HUES64 (cell line): Measurements from ENCODE around the gene TNFSF13B.

Experiments used
- H3K27ac ChIP-seq: 2 replicates; pipeline ENCODE4 v1.7.0; 2013; ENCODE audit warnings: low read depth, low read length, inconsistent platforms
- H3K27me3 ChIP-seq: 2 replicates; pipeline ENCODE4 v1.6.1; 2013; ENCODE audit warnings: mild to moderate bottlenecking, low read length; ENCODE audit not compliant: insufficient read depth
- H3K36me3 ChIP-seq: 2 replicates; pipeline ENCODE4 v1.6.1; 2013; ENCODE audit warnings: mild to moderate bottlenecking, low read length; ENCODE audit not compliant: insufficient read depth
- H3K4me1 ChIP-seq: 2 replicates; pipeline ENCODE4 v1.6.1; 2013; ENCODE audit warnings: mild to moderate bottlenecking, low read length, moderate library complexity; ENCODE audit not compliant: insufficient read depth
- H3K4me3 ChIP-seq: 2 replicates; pipeline ENCODE4 v1.5.1; 2013; ENCODE audit warnings: mild to moderate bottlenecking, low read length, moderate library complexity
- H3K9ac ChIP-seq: 2 replicates; pipeline ENCODE4 v1.6.1; 2013; ENCODE audit warnings: mild to moderate bottlenecking, low read depth, low read length
- H3K9me3 ChIP-seq: 2 replicates; pipeline ENCODE4 v1.6.1; 2013; ENCODE audit warnings: low read depth, low read length; ENCODE audit not compliant: insufficient read depth
- WGBS: fragments of 150-250, 120-280 bp; methylation state at CpG from one replicate; pipeline ENCODE4 v1.1.7; 2013; ENCODE audit warnings: missing lambda C conversion rate; 5-methylcytosine and 5-hydroxymethylcytosine counted together

Gene TNFSF13B

DNA sequence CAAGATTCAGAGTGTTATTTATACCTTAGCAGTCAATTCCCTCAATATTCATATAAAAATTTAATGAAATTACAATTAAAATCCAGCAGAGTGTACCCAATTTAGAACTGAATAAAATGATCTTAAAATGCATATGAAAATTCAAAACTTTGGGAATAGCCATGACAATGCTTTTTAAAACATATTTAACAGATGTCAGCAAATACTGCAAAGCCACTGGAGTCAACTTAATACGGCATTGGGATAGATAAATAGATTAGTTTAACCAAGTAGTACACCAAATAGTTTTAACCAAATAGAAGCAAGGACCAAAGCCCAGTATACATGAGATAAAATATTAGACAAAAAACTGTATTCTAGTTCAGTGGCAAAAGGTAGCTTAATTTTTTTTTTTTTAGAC lies 79.8 kb downstream of the TNFSF13B start:
- no CpG with 5 or more reads among the region's 1 CpG for WGBS
- H3K4me3 ChIP-seq: no peak overlapping the region
- no peak overlapping the region for H3K9ac ChIP-seq
- H3K27me3 ChIP-seq: no peaks in the 10 kb centered on the region
- no peak overlapping the region for H3K27ac ChIP-seq
- no peaks in the 10 kb centered on the region for H3K4me1 ChIP-seq
- no peaks in the 10 kb centered on the region for H3K9me3 ChIP-seq
- H3K36me3 ChIP-seq: no peaks in the 10 kb centered on the region

DNA sequence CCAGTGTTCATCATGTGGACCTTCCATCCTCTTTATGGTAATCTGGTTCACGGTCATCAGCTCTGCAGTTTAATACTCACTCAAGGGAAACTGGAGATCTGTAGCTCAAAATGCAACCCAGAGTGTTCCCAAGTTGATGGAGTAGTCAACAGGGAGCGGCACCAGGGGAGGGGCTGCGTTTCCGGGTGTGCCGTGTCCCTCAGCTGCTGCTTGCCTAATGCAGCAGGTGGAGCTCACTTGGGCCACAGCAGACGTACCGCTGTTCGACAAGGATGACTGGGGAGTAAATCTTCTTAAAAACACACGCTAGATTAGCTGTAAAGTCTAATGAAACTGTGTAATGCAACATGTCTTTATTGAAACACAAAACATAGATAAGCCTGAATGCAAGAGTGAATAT lies 81.1 kb downstream of the TNFSF13B start:
- no peaks in the 10 kb centered on the region for H3K27me3 ChIP-seq
- H3K36me3 ChIP-seq: no peaks in the 10 kb centered on the region
- no peaks in the 10 kb centered on the region for H3K4me1 ChIP-seq
- H3K9me3 ChIP-seq: no peaks in the 10 kb centered on the region
- no peak overlapping the region for H3K27ac ChIP-seq
- WGBS: 94% methylated on average over 9 of the region's 9 CpGs
- H3K9ac ChIP-seq: no peak overlapping the region
- no peak overlapping the region for H3K4me3 ChIP-seq

GRCh38 chr13:108352599-108352998 lies 83.1 kb downstream of the TNFSF13B start:
- Histone ChIP-seq H3K4me3 (no peak overlapping the region), H3K27ac (no peak overlapping the region), H3K4me1 (no peaks in the 10 kb centered on the region), H3K36me3 (no peaks in the 10 kb centered on the region), H3K9ac (no peak overlapping the region), H3K9me3 (no peaks in the 10 kb centered on the region), H3K27me3 (no peaks in the 10 kb centered on the region)
- WGBS: 90% methylated on average over 3 of the region's 3 CpGs

GRCh38 chr13:108357228-108357627 lies 87.7 kb downstream of the TNFSF13B start:
- no peak overlapping the region for H3K9ac ChIP-seq
- H3K9me3 ChIP-seq: no peaks in the 10 kb centered on the region
- no peaks in the 10 kb centered on the region for H3K36me3 ChIP-seq
- WGBS: 100% methylated on average over 2 of the region's 3 CpGs
- no peaks in the 10 kb centered on the region for H3K4me1 ChIP-seq
- H3K27ac ChIP-seq: no peak overlapping the region
- H3K27me3 ChIP-seq: no peaks in the 10 kb centered on the region
- no peak overlapping the region for H3K4me3 ChIP-seq
